Naive B cell (primary cell): Measurements from ENCODE around the gene C16orf89. TPM values are rescaled to one million over a fixed set of nuclear protein-coding genes. Genes with fewer than 3 reads are reported as not detected.
"Not testable (repeated sequence)": the region's sequence is repeated elsewhere in the genome, so short reads cannot be mapped to it uniquely, and the experiment has no call there.

Experiments
- ATAC-seq, 2 donors: fragments of 150-1000 bp; cut with Tn5 transposase; 2 replicates each; pipeline ENCODE4 v1.10.0; 2021; ENCODE audit warnings: low read depth in 2 of 2, mild to moderate bottlenecking in 2 of 2, moderate library complexity in 2 of 2
- DNase-seq: peaks from one replicate; pipeline ENCODE4 v3.0.0; 2022
- H3K27ac Mint-ChIP-seq, 6 donors: one replicate each; pipeline ENCODE4 v1.8.0; 2020 to 2022; ENCODE audit warnings: mild to moderate bottlenecking in 6 of 6, mixed read lengths in 6 of 6, moderate library complexity in 5 of 6, inconsistent platforms in 2 of 6
- H3K27me3 Mint-ChIP-seq, 3 donors: one replicate each; pipeline ENCODE4 v1.8.0; 2021 to 2022; ENCODE audit warnings: mixed read lengths in 3 of 3, mild to moderate bottlenecking in 1 of 3
- H3K36me3 Mint-ChIP-seq, 2 donors: one replicate each; pipeline ENCODE4 v1.8.0; 2020 to 2022; ENCODE audit warnings: mixed read lengths in 2 of 2, inconsistent platforms in 1 of 2, mild to moderate bottlenecking in 1 of 2
- H3K4me1 Mint-ChIP-seq, 3 donors: one replicate each; pipeline ENCODE4 v1.8.0; 2020 to 2022; ENCODE audit warnings: mixed read lengths in 3 of 3, inconsistent platforms in 1 of 3, mild to moderate bottlenecking in 1 of 3, moderate library complexity in 1 of 3
- H3K4me3 Mint-ChIP-seq, 8 donors: one replicate each; pipeline ENCODE4 v1.8.0; 2020 to 2022; ENCODE audit warnings: mild to moderate bottlenecking in 8 of 8, mixed read lengths in 8 of 8, moderate library complexity in 8 of 8, inconsistent platforms in 2 of 8
- H3K9me3 Mint-ChIP-seq, 7 donors: one replicate each; pipeline ENCODE4 v1.8.0; 2020 to 2022; ENCODE audit warnings: mixed read lengths in 7 of 7, mild to moderate bottlenecking in 5 of 7, inconsistent platforms in 2 of 7, moderate library complexity in 1 of 7
- polyA plus RNA-seq, 6 donors: library from polyadenylated mRNA; unstranded; fragments of 300-500 nt; fragmentation: Illumina TruSeq; gene quantifications; one replicate each; pipeline ENCODE4 v1.2.3, GENCODE V29; 2021; ENCODE audit warnings: low read depth in 6 of 6

C16orf89 gene
- polyA plus RNA-seq, 6 donors from 2014 or later: not detected

DNA sequence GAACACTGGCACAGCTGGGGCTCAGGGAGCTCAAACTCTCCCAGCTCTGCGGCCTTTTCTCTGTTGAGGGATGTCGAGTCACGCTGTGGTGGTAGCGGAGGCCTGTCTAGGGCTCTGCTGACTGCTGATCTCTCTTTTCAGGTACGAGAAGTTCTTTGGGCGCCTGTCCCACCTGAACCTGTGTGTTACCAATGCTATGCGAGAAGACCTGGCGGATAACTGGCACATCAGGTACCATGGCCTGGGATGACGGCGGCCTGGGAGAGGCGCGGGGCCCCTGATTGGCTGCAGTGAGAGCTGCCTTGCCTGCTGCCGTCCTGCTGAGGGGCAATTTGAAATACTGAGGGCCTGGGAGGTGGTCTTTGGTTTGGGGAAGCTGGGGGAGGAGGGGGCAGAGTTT lies 11.5 kb upstream of the C16orf89 start:
- Mint-ChIP-seq H3K4me3 (no peak overlapping the region), H3K27ac (no peak overlapping the region), H3K9me3 (no peaks in the 10 kb centered on the region), H3K36me3 (peaks cover 6 to 10% of the 10 kb centered on the region in 2 donors), H3K27me3 (no peaks in the 10 kb centered on the region), H3K4me1 (peaks cover 10 to 24% (median 23%) of the 10 kb centered on the region in 3 donors)
- no peak for DNase-seq
- ATAC-seq: no peak

DNA sequence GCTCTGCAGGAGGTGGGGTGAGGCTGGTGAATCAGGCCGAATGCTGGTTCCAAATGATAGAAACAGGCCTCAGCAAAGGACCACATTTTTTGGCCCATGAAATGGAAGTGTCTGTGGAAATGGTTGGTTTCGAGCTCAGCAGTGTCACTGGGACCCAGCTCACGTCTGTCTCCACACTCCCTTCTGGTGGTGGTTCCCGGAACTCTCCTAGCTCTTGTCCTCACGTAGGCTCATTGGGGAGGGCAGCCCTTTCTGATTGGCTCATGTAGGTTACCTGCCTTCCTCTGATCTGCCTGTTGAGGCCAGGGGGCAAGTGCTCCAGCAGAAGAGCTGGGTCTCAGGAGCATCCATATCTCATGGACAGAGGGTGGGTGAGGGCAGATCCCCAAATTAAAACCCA lies 9.9 kb upstream of the C16orf89 start:
- Mint-ChIP-seq H3K27me3 (no peaks in the 10 kb centered on the region), H3K36me3 (peaks cover 6 to 10% of the 10 kb centered on the region in 2 donors), H3K27ac (no peak overlapping the region), H3K9me3 (no peaks in the 10 kb centered on the region), H3K4me1 (peaks cover 24 to 41% (median 38%) of the 10 kb centered on the region in 3 donors), H3K4me3 (peak overlapping the region in 1 of 8 donors; percentile 47)
- DNase-seq: no peak
- no peak for ATAC-seq

DNA sequence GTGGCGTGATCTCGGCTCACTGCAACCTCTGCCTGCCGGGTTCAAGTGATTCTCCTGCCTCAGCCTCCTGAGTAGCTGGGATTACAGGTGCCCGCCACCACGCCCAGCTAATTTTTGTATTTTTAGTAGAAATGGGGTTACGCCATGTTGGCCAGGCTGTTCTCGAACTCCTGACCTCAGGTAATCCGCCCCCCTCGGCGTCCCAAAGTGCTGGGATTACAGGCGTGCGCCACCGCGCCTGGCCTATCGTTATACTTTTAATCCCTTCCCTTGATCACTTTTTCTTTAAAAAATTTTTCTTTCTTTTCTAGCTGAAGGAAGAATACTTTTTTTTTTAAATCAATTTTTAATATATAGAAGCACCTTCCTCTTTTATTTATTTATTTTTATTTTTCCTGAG lies 8.0 kb upstream of the C16orf89 start:
- Mint-ChIP-seq H3K4me1 (peaks cover 24 to 42% (median 41%) of the 10 kb centered on the region in 3 donors), H3K27ac (peak overlapping the region in 1 of 6 donors; percentile 14), H3K36me3 (peaks cover 6 to 10% of the 10 kb centered on the region in 2 donors)
- not testable (repeated sequence) for ATAC-seq, DNase-seq, H3K9me3 Mint-ChIP-seq, H3K4me3 Mint-ChIP-seq, H3K27me3 Mint-ChIP-seq

DNA sequence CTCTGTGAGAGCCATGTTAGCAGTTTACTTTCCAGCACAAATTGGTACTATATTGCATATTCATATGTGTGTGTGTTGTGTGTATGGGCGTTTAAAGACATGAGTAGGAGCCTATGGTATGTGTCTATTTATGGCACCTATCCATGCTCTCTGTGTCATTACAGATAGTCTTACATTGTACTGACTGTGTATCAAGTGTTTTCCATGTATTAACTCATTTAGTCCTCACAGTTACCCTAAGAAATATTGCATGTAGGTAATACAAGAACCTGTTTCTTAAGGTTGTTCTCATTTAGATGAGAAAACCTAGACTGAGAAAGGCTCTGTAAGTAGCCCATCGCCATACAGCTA lies 7.5 kb upstream of the C16orf89 start:
- H3K27me3 Mint-ChIP-seq: no peaks in the 10 kb centered on the region
- H3K9me3 Mint-ChIP-seq: no peaks in the 10 kb centered on the region
- H3K4me3 Mint-ChIP-seq: peak overlapping the region; percentile 55 to 98 (median 96)
- peaks cover 24 to 42% (median 41%) of the 10 kb centered on the region in 3 donors for H3K4me1 Mint-ChIP-seq
- ATAC-seq (no peak), DNase-seq (no peak)
- H3K36me3 Mint-ChIP-seq: peaks cover 6 to 10% of the 10 kb centered on the region in 2 donors
- H3K27ac Mint-ChIP-seq: peak overlapping the region in 2 of 6 donors; percentile 11 to 96

DNA sequence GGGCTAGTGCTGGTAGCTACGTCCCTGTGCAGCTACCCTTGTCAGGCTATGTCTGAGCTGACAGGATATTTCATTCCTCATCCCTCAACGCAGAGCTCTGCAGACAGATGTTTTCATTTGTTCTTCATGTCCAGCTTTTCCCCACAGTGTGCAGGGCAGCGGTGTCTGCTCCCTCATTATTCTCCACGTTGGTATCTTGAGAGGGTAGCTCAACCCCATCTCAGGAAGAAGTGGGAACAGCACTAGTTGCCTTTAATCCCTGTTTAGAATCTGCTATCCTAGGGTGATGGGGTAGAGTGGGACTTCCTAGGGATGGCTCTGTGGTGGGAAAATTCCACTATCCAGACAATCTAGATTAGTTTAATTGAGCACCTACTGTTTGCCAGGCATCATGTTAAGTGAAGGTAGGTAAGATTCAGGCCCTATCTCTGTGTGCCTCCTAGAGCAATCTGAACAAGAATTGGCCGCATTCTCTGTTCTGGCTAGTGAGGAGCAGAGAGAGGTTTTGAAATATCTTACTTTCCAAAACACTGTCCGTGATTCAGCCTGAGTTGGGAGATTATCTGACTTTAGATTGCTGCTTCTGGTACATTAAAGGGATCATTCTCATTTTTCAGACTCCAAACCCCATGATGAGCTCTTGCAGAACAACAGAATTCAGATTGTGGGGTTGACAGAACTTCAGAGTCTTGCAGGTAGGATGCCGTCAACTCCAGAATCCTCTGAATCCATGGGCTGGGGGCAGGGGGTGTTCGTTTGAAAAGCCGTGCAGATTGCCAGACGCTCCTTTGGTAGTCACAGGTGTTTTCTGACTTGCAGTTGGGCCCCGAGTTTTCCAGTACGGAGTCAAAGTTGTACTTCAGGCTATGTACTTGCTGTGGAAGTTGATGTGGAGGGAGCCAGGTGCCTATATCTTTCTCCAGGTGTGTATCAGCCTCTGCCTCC lies 6.8 kb upstream of the C16orf89 start:
- no peak for DNase-seq
- Mint-ChIP-seq H3K4me1 (peaks cover 24 to 42% (median 41%) of the 10 kb centered on the region in 3 donors), H3K9me3 (no peaks in the 10 kb centered on the region), H3K4me3 (peak overlapping the region; percentile 91 to 98 (median 96)), H3K27ac (peak overlapping the region; percentile 93 to 97 (median 96)), H3K27me3 (no peaks in the 10 kb centered on the region), H3K36me3 (peaks cover 6 to 10% of the 10 kb centered on the region in 2 donors)
- ATAC-seq: no peak

DNA sequence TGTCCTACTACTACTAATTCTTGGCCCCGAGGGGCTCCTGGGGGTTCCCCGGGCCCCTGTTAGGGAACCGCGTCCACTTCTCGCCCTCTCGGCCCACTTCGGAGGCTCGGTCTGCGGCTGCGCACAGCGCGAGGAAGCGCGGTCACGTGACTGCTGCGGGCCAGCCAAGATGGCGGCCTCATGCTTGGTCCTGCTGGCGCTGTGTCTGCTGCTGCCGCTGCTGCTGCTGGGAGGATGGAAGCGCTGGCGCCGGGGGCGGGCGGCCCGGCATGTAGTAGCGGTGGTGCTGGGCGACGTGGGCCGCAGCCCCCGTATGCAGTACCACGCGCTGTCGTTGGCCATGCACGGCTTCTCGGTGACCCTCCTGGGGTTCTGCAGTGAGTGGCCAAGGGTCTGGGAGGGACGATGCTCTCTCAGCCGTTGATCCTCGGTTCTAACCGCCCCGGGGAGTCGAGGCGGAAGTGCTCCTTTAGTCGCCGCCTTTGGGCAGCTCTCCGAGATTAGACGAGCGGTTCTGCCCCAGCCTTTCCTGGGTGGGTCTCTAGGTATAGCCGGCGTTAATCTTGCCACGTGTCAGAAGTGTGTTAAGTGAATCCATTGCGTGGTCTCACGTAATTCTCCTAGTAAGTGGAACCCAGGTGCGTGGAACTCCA lies 6.1 kb upstream of the C16orf89 start, which contains the start of gene ALG1:
TSS of gene ALG1 (plus strand) at position 163 of the 653 bp plus-strand sequence. CDS start at position 170, 7 bp downstream.
- peak; percentile 91 for ATAC-seq
- peak within 1 kb of the TSS; percentile 91 to 98 (median 96) for H3K4me3 Mint-ChIP-seq
- peak; percentile 85 for DNase-seq
- peak within 1 kb of the TSS; percentile 93 to 97 (median 96) for H3K27ac Mint-ChIP-seq
- H3K27me3 Mint-ChIP-seq: peaks cover 0 to 6% (median 0%) of the 10 kb centered on the region in 3 donors
- H3K9me3 Mint-ChIP-seq: no peaks in the 10 kb centered on the region
- peaks cover 24 to 42% (median 41%) of the 10 kb centered on the region in 3 donors for H3K4me1 Mint-ChIP-seq
- H3K36me3 Mint-ChIP-seq: peaks cover 6 to 10% of the 10 kb centered on the region in 2 donors

DNA sequence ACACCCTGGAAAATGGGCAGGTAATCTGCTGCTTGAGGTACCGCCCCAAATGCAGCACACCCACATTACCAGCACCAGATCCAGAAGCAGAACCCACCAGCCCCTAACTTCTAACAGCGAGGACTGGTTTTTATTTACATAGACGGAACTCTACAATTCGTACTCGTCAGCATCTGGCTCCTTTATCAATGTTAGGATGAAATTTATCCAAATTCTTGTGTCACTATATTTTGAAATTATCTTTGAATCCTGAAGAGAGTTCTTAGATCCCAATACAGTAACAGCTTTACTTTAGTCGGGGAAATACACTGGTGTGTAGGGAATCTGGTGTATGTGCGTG lies 5.6 kb upstream of the C16orf89 start:
- H3K27ac Mint-ChIP-seq: peak overlapping the region; percentile 93 to 97 (median 96)
- ATAC-seq: no peak
- peaks cover 24 to 42% (median 41%) of the 10 kb centered on the region in 3 donors for H3K4me1 Mint-ChIP-seq
- H3K9me3 Mint-ChIP-seq: no peaks in the 10 kb centered on the region
- H3K4me3 Mint-ChIP-seq: peak overlapping the region; percentile 91 to 98 (median 96)
- peaks cover 6 to 10% of the 10 kb centered on the region in 2 donors for H3K36me3 Mint-ChIP-seq
- no peak for DNase-seq
- H3K27me3 Mint-ChIP-seq: peaks cover 0 to 6% (median 0%) of the 10 kb centered on the region in 3 donors

DNA sequence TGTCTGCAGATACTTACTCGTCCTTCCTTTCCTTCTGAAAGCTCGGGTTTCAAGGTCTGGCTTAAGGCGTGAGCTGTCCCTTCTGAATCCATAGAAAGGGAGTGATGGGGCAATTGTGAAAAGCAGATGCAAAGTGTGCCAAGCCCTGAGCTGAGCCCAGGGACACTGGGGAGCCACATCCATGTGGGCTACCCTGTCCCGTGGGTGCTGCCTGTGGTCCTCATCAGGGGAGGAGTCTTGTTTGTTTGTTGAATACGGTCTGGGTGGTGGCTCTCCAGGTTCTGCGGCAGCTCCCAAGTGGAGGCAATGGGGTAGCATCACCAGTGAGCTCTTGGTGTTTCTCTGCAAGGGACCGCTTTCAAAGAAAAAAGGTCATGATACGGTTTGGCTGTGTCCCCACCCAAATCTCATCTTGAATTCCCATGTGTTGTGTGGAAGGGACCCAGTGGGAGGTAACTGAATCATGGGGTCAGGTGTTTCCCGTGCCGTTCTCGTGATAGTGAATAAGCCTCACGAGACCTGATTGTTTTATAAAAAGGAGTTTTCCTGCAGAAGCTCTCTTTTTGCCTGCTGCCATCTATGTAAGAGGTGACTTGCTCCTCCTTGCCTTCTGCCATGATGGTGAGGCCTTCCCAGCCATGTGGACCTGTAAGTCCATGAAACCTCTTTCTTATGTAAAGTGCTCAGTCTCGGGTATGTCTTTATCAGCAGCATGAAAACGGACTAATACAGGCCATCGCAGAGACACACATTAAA lies 4.9 kb upstream of the C16orf89 start:
- Mint-ChIP-seq H3K4me3 (peak overlapping the region in 6 of 8 donors; percentile 15 to 98 (median 96)), H3K36me3 (peaks cover 5 to 6% of the 10 kb centered on the region in 2 donors), H3K27ac (peak overlapping the region; percentile 93 to 97 (median 96)), H3K4me1 (peaks cover 24 to 42% (median 41%) of the 10 kb centered on the region in 3 donors), H3K9me3 (no peaks in the 10 kb centered on the region), H3K27me3 (peaks cover 0 to 6% (median 0%) of the 10 kb centered on the region in 3 donors)
- DNase-seq (no peak), ATAC-seq (no peak)

DNA sequence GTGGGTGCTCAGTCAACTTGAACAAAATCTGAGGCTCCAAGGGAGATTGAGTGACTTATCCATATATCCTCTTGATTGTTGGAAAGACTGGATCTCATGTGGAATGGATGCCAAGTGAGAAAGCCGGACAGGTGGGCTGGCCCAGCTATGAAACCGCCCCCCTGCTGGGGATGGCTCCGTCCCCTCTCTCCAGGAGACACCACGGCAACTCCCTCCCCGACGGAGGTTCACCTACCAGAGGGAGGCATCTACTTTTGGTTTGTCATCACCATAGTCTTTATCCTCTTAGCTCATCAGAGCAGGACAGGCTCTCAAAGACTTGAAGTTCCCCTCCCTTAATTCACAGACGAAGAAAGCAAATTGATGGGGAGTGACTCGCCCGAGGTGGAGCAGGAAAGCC lies 4.1 kb upstream of the C16orf89 start:
- Mint-ChIP-seq H3K27ac (peak overlapping the region in 3 of 6 donors; percentile 64 to 87 (median 70)), H3K4me3 (peak overlapping the region in 5 of 8 donors; percentile 21 to 76 (median 66)), H3K36me3 (no peaks in the 10 kb centered on the region), H3K27me3 (peaks cover 0 to 14% (median 0%) of the 10 kb centered on the region in 3 donors), H3K4me1 (peaks cover 24 to 37% (median 35%) of the 10 kb centered on the region in 3 donors), H3K9me3 (no peaks in the 10 kb centered on the region)
- ATAC-seq: no peak
- no peak for DNase-seq

DNA sequence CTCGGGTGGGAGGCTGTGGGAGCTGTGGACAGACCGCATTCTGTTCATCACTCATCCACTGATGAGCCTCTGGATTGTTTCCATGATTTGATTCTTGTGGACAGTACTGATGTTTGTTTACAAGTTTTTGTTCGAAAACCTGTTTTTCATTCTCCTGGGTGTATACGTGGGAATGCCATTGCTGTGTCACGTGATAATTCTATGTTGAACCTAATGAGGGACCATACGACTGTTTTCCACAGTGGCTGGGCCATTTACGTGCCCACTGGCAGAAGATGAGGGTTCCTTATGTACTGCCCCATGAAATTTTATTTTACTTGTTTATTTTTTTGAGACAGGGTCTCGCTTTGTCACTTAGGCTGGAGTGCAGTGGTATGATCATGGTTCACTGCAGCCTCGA lies 3.3 kb upstream of the C16orf89 start:
- DNase-seq: no peak
- Mint-ChIP-seq H3K4me3 (peak overlapping the region in 1 of 8 donors; percentile 7), H3K36me3 (no peaks in the 10 kb centered on the region), H3K27ac (no peak overlapping the region), H3K4me1 (peaks cover 24 to 31% (median 29%) of the 10 kb centered on the region in 3 donors), H3K9me3 (no peaks in the 10 kb centered on the region), H3K27me3 (peaks cover 0 to 21% (median 6%) of the 10 kb centered on the region in 3 donors)
- no peak for ATAC-seq

DNA sequence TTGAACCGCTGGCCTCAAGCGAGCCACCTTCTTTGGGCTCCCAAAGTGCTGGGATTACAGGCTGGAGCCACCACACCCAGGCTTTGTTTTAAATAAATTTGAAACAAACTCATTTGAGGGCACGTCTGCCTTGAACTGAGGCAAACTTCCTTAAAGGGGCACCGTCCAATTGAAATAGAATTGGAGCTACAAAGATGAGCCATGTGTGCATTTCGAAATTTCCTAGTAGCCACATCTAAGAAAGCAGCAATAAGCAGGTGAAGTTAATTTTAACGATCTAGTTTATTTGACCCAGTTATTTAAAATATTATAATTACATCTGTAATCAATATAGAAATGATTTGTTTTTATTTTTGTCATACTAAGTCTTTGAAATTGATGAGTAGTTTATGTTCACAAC lies 755 bp upstream of the C16orf89 start:
- Mint-ChIP-seq H3K27me3 (peaks cover 3 to 42% (median 15%) of the 10 kb centered on the region in 3 donors), H3K4me1 (peaks cover 7 to 12% (median 9%) of the 10 kb centered on the region in 3 donors), H3K36me3 (no peaks in the 10 kb centered on the region), H3K9me3 (no peaks in the 10 kb centered on the region), H3K27ac (no peak overlapping the region), H3K4me3 (no peak overlapping the region)
- ATAC-seq: no peak
- no peak for DNase-seq

DNA sequence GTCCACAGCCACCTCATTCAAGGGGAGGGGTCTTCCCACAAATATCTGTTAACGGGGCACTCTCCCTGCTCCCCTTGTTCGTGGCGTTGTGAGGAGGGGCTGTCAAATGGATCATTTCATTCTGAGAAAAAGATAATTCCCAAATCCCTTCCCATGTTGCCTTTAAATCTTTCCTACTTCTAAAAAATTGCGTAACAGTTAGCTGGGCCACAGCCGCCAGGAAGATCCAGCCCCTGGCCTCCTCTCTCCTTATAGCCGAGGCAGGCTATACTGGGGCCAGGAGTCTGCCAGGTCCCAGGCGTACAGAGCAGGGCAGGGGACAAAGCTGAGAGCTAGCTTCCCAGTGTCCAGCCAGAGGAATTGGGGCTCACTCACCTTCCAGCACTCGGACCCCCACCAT lies 430 bp downstream of the C16orf89 start:
- Mint-ChIP-seq H3K9me3 (no peaks in the 10 kb centered on the region), H3K27me3 (peaks cover 3 to 45% (median 17%) of the 10 kb centered on the region in 3 donors), H3K27ac (no peak overlapping the region), H3K4me3 (no peak overlapping the region), H3K36me3 (no peaks in the 10 kb centered on the region), H3K4me1 (peaks cover 0 to under 1% (median 0%) of the 10 kb centered on the region in 3 donors)
- ATAC-seq: no peak
- no peak for DNase-seq

DNA sequence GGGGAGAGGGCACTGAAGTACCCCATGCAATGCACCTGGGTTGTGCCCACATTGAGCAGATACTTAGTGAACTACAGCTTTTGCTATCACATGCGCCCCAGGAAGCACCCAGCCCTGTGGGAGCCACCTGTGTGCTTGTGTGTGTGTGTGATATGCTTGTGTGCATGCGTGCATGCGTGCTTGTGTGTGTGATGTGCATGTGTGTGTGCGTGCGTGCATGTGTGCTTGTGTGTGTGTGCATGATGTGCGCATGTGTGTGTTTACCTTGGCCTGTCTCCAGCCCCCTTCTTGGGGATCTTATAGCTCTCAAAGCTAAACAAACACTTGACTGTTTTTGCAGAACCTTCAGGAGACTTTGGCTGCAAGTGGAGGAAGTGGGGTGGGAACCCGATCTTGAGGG lies 841 bp downstream of the C16orf89 start:
- no peak overlapping the region for H3K4me3 Mint-ChIP-seq
- H3K36me3 Mint-ChIP-seq: no peaks in the 10 kb centered on the region
- peaks cover 3 to 49% (median 17%) of the 10 kb centered on the region in 3 donors for H3K27me3 Mint-ChIP-seq
- H3K27ac Mint-ChIP-seq: no peak overlapping the region
- no peak for DNase-seq
- no peak for ATAC-seq
- H3K9me3 Mint-ChIP-seq: no peaks in the 10 kb centered on the region
- no peaks in the 10 kb centered on the region for H3K4me1 Mint-ChIP-seq
